Stimulated activated naive B cell treated with anti-CD40 and anti-IgM and Interleukin-4, amounts not matched to agents 10 μg/mL and 1 μg/mL and 100 μg/mL, for 72 hours (primary cell): Measurements from ENCODE around the gene TPCN1.

Experiments used
- ATAC-seq, 2 donors: fragments of 150-1000 bp; cut with Tn5 transposase; replicated peaks; 2 replicates each; pipeline ENCODE4 v1.10.0; 2021; ENCODE audit warnings: moderate library complexity in 1 of 2
- DNase-seq: peaks from one replicate; pipeline ENCODE4 v3.0.0; 2021
- H3K27ac Mint-ChIP-seq: one replicate; pipeline ENCODE4 v1.8.0; 2022; ENCODE audit warnings: mild to moderate bottlenecking, mixed read lengths
- H3K27me3 Mint-ChIP-seq, 2 donors: one replicate each; pipeline ENCODE4 v1.8.0; 2022; ENCODE audit warnings: mixed read lengths in 2 of 2
- H3K36me3 Mint-ChIP-seq, 2 donors: one replicate each; pipeline ENCODE4 v1.8.0; 2022; ENCODE audit warnings: mixed read lengths in 2 of 2, mild to moderate bottlenecking in 1 of 2
- H3K4me1 Mint-ChIP-seq, 2 donors: one replicate each; pipeline ENCODE4 v1.8.0; 2022; ENCODE audit warnings: mixed read lengths in 2 of 2, mild to moderate bottlenecking in 1 of 2
- H3K4me3 Mint-ChIP-seq, 2 donors: one replicate each; pipeline ENCODE4 v1.8.0; 2022; ENCODE audit warnings: mild to moderate bottlenecking in 2 of 2, mixed read lengths in 2 of 2, moderate library complexity in 1 of 2
- H3K9me3 Mint-ChIP-seq, 2 donors: one replicate each; pipeline ENCODE4 v1.8.0; 2022; ENCODE audit warnings: mixed read lengths in 2 of 2, mild to moderate bottlenecking in 1 of 2

Gene TPCN1

DNA sequence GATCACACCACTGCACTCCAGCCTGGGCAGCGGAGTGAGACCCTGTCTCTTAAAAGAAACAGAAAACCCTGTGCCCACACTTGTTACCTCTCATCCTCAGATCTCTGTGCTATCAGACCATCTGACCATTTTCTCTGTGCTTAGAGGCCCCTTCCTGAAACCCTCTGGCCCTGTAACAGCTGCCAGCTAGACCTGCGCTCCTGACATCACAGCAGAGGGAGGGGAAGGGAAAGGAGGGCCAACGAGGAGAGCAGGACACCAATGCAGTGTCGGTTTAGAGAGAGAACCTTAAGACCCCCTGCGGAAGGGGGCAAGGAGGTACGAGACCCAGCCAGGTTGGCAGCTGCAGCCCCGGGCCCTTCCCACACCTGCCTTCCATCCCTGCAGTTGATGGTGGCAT lies 71.3 kb downstream of the TPCN1 start:
- Mint-ChIP-seq H3K27ac (no peak overlapping the region), H3K4me1 (peaks cover 0 to 4% of the 10 kb centered on the region in 2 donors), H3K36me3 (peaks cover 49 to 69% of the 10 kb centered on the region in 2 donors), H3K27me3 (no peaks in the 10 kb centered on the region), H3K4me3 (no peak overlapping the region), H3K9me3 (no peaks in the 10 kb centered on the region)
- no peak for DNase-seq
- ATAC-seq, result no peak

DNA sequence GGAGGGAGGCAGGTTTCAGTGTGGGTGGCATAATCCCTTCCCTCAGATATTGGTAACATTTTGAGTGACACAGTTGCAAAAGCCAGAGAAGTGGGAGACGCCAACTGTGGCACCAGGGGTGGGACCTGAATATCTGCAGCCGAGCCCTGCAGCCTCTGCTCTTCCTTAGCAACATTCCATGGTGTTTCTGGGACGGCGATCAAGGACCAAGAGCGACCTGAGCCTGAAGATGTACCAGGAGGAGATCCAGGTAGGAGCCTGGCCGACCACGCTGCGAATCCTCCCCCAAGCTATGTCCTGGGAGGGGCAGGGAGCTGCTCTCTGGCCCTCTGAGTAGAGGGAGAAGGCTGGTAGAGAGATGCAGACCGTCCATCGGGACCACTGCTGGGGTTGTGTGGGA lies 71.8 kb downstream of the TPCN1 start:
- Mint-ChIP-seq H3K4me3 (no peak overlapping the region), H3K36me3 (peaks cover 49 to 71% of the 10 kb centered on the region in 2 donors), H3K27ac (no peak overlapping the region), H3K9me3 (no peaks in the 10 kb centered on the region), H3K4me1 (peaks cover 3 to 4% of the 10 kb centered on the region in 2 donors), H3K27me3 (no peaks in the 10 kb centered on the region)
- no peak for ATAC-seq
- no peak for DNase-seq

GRCh38 chr12:113295886-113296556 lies 74.8 kb downstream of the TPCN1 start:
- peaks cover 11 to 18% of the 10 kb centered on the region in 2 donors for H3K4me1 Mint-ChIP-seq

GRCh38 chr12:113296557-113297213 lies 75.4 kb downstream of the TPCN1 start:
- H3K4me1 Mint-ChIP-seq, result peaks cover 12 to 18% of the 10 kb centered on the region in 2 donors
- H3K9me3 Mint-ChIP-seq, result no peaks in the 10 kb centered on the region
- H3K27ac Mint-ChIP-seq, result peak overlapping the region; percentile 51
- no peak for ATAC-seq
- H3K27me3 Mint-ChIP-seq, result no peaks in the 10 kb centered on the region
- no peak for DNase-seq
- H3K36me3 Mint-ChIP-seq, result peaks cover 41 to 63% of the 10 kb centered on the region in 2 donors
- H3K4me3 Mint-ChIP-seq, result no peak overlapping the region

More at GRCh38 chr12:113295886-113296556, 74.8 kb downstream of the TPCN1 start:
- no peak for ATAC-seq
- Mint-ChIP-seq H3K27me3 (no peaks in the 10 kb centered on the region), H3K36me3 (peaks cover 45 to 67% of the 10 kb centered on the region in 2 donors), H3K27ac (peak overlapping the region; percentile 31), H3K9me3 (no peaks in the 10 kb centered on the region), H3K4me3 (no peak overlapping the region)
- DNase-seq, result no peak

DNA sequence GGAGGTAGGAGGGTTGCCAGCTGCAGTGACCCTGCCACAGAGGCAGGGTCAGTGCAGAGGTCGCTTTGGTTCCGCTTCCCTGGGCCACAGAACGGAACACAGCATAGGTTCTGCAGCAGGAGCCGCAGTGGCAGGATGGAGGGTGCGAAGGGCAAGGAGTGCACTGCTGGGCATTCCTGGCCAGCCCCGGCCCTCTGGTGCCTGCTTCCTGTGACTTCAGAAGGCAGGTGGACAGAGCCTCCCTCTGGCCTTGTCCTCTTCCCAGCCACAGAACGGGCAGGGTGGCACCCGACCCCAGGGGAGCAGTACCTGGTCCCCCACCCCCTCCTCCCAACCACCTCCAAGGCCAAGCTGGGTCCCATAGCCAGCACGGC lies 75.9 kb downstream of the TPCN1 start:
- Mint-ChIP-seq H3K4me3 (no peak overlapping the region), H3K27me3 (no peaks in the 10 kb centered on the region), H3K4me1 (peaks cover 14 to 19% of the 10 kb centered on the region in 2 donors), H3K27ac (peak overlapping the region; percentile 51), H3K9me3 (no peaks in the 10 kb centered on the region), H3K36me3 (peaks cover 38 to 62% of the 10 kb centered on the region in 2 donors)
- ATAC-seq (no peak), DNase-seq (no peak)

DNA sequence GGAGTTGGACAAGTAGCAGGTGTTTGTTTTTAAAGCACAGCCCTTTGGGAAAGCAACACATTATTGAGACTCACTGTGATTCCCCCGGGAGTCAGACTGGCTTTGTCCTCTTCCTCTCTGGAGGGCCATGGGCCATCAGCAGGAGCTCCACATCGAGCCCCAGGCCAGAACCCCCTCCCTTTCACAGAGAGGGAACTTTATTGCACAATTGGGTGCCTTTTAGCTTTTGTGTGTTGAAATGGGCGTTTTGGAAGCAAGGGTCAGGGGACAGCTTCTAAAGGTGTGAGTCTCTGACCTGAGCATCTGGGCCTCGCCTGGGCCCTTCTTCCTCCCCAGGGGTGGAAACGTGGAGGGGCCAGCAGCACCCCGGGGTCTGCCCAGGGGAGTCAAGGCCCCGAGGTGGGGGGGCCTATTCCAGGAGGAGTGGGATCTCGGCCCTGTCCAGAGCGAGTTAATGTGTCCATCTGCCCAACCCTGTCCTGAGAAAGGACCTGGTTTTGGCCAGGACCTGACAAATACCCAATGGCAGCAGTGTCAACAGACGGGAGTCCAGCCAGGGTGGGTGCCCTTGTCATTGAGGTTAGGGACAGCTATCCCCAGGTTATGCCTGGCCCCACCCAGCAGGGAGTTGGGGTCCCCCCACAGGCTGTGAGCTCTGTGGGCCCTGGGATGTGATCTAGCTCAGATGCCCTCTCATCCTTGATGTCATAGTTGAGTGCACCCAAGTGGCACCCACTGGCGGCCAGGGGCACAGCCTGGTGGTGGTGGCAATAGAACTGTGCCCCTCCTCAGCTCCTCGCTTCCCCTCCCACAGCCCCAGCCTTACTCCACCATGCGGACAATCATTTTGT lies 76.6 kb downstream of the TPCN1 start:
- Mint-ChIP-seq H3K4me3 (no peak overlapping the region), H3K4me1 (peaks cover 19 to 26% of the 10 kb centered on the region in 2 donors), H3K9me3 (no peaks in the 10 kb centered on the region), H3K27ac (peak overlapping the region; percentile 59), H3K36me3 (peaks cover 34 to 61% of the 10 kb centered on the region in 2 donors), H3K27me3 (no peaks in the 10 kb centered on the region)
- ATAC-seq, result no peak
- DNase-seq, result no peak

DNA sequence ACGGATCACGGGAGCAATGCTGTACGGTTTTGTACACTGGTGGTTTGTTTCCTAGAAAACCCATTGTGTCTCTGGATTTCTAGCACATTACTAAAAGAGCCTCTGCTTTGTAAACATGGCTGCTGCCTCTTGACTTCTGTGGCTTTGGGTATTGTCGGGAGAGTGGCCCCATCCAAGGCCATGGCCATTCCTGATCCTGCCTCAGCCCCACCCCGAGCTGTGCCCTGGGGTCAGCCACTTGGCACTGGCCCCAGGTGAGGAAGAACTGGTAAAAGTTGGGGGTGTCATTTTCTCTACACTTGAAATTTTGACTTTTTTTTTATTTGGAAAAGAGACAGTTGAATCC lies 77.2 kb downstream of the TPCN1 start:
- no peaks in the 10 kb centered on the region for H3K9me3 Mint-ChIP-seq
- H3K4me1 Mint-ChIP-seq, result peaks cover 22 to 32% of the 10 kb centered on the region in 2 donors
- ATAC-seq, result no peak

DNA sequence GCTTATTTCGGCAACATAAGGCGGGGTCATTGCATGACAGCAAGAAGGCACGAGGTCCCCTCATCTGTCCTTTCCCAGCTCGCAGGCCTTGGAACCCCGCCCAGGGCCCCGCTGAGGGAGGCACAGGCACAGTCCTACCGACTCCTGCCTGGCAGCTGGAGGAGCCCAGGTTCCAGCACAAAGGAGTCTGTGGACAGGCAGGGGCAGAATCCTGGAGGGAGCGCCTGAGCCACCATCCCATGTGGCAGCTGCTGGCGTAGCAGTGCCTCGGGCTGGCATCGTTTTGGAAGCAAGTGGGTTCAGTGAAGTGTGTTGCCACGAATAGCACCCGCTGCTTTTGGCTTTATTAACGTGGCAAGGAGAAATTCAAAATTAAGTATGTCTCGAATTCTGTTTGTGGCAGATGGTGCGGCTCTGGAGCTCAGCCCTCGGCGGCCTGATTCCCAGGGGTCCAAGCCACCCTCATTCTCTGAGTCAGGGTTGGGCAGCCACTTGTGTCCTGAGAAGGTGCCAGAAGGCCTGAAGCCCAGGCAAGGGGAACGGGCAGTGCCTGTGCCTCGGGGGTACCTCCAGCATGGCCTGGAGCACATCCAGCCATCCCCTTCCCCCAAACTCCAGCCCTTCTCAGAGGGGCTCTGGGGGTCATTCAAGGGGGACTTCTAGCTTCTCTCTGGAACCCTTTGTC lies 77.7 kb downstream of the TPCN1 start:
- Mint-ChIP-seq H3K27me3 (no peaks in the 10 kb centered on the region), H3K4me3 (no peak overlapping the region), H3K36me3 (peaks cover 34 to 57% of the 10 kb centered on the region in 2 donors), H3K27ac (peak overlapping the region; percentile 59), H3K4me1 (peaks cover 25 to 36% of the 10 kb centered on the region in 2 donors), H3K9me3 (no peaks in the 10 kb centered on the region)
- no peak for DNase-seq
- peak in 1 of 2 donors; percentile 26 for ATAC-seq

More for the DNA sequence above, 77.2 kb downstream of the TPCN1 start:
- Mint-ChIP-seq H3K27ac (peak overlapping the region; percentile 59), H3K27me3 (no peaks in the 10 kb centered on the region), H3K36me3 (peaks cover 31 to 56% of the 10 kb centered on the region in 2 donors), H3K4me3 (no peak overlapping the region)
- no peak for DNase-seq

GRCh38 chr12:113299619-113300237 lies 78.5 kb downstream of the TPCN1 start:
- H3K9me3 Mint-ChIP-seq, result no peaks in the 10 kb centered on the region
- no peak overlapping the region for H3K4me3 Mint-ChIP-seq
- H3K4me1 Mint-ChIP-seq, result peaks cover 25 to 36% of the 10 kb centered on the region in 2 donors
- H3K27me3 Mint-ChIP-seq, result no peaks in the 10 kb centered on the region
- peaks cover 34 to 54% of the 10 kb centered on the region in 2 donors for H3K36me3 Mint-ChIP-seq
- peak overlapping the region; percentile 75 for H3K27ac Mint-ChIP-seq
- DNase-seq (no peak), ATAC-seq (peak; percentile 9 to 10)

GRCh38 chr12:113301811-113302210 lies 80.5 kb downstream of the TPCN1 start:
- ATAC-seq (no peak), DNase-seq (no peak)
- H3K27ac Mint-ChIP-seq, result no peak overlapping the region
- H3K4me1 Mint-ChIP-seq, result peaks cover 24 to 36% of the 10 kb centered on the region in 2 donors
- peaks cover 35 to 46% of the 10 kb centered on the region in 2 donors for H3K36me3 Mint-ChIP-seq
- no peak overlapping the region for H3K4me3 Mint-ChIP-seq
- H3K27me3 Mint-ChIP-seq, result no peaks in the 10 kb centered on the region
- H3K9me3 Mint-ChIP-seq, result no peaks in the 10 kb centered on the region

DNA sequence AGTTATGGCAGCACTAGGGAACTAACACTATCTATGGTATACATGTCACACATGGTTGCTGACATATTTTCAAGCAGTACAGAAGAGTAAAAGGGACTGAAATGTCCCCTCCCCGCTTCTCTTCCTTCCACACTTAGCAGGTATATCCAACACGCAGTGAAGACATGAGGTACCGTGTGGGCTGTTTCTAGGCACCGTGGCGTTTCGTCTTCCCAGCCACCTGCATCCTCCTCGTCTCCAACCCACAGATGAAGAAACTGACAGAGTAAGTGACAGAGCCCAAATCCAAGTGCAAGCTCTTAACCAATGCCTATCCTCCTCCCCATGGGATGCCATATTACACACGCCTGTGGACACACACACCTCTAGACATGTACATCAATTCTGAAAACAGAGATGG lies 81.2 kb downstream of the TPCN1 start:
- peaks cover 21 to 36% of the 10 kb centered on the region in 2 donors for H3K4me1 Mint-ChIP-seq
- H3K36me3 Mint-ChIP-seq, result peaks cover 36 to 46% of the 10 kb centered on the region in 2 donors
- H3K9me3 Mint-ChIP-seq, result no peaks in the 10 kb centered on the region
- DNase-seq (no peak), ATAC-seq (no peak)
- H3K27me3 Mint-ChIP-seq, result no peaks in the 10 kb centered on the region
- peak overlapping the region in 1 of 2 donors; percentile 44 for H3K4me3 Mint-ChIP-seq
- no peak overlapping the region for H3K27ac Mint-ChIP-seq

GRCh38 chr12:113302886-113303640 lies 81.8 kb downstream of the TPCN1 start:
- peak overlapping the region; percentile 20 for H3K27ac Mint-ChIP-seq
- peak; percentile 64 to 75 for ATAC-seq
- no peaks in the 10 kb centered on the region for H3K9me3 Mint-ChIP-seq
- H3K36me3 Mint-ChIP-seq, result peaks cover 34 to 47% of the 10 kb centered on the region in 2 donors
- H3K4me3 Mint-ChIP-seq, result peak overlapping the region; percentile 9 to 44
- DNase-seq, result peak; percentile 20
- H3K4me1 Mint-ChIP-seq, result peaks cover 21 to 33% of the 10 kb centered on the region in 2 donors
- no peaks in the 10 kb centered on the region for H3K27me3 Mint-ChIP-seq

- Mint-ChIP-seq H3K36me3 (peaks cover 26 to 40% of the 10 kb centered on the region in 2 donors), H3K27ac (no peak overlapping the region), H3K4me3 (no peak overlapping the region), H3K4me1 (peaks cover 14 to 17% of the 10 kb centered on the region in 2 donors), H3K27me3 (no peaks in the 10 kb centered on the region), H3K9me3 (no peaks in the 10 kb centered on the region)
- DNase-seq (no peak), ATAC-seq (no peak)
These were observed 84.1 kb downstream of the TPCN1 start for GRCh38 chr12:113305281-113305856.
